Epithelial cell of proximal tubule (primary cell): ENCODE results near the gene PDZD7. TPM values are rescaled to one million over a fixed set of nuclear protein-coding genes. Genes with fewer than 3 reads are reported as not detected.

Experiments
- DNase-seq: peaks from one replicate; pipeline ENCODE4 v3.0.0-alpha.2; 2011; ENCODE audit warnings: low read depth
- H3K4me3 ChIP-seq: 2 replicates; pipeline ENCODE4 v1.5.1; 2011; ENCODE audit warnings: low read depth, mild to moderate bottlenecking, low read length
- CTCF ChIP-seq: conservative IDR thresholded peaks from 2 replicates; pipeline ENCODE4 v1.5.1; 2012; ENCODE audit warnings: low read depth, mild to moderate bottlenecking, low read length
- total RNA-seq: library from RNA; depleted of rRNA; stranded (reverse); fragments of >200 nt; gene quantifications from 2 replicates; pipeline ENCODE4 v1.2.3, GENCODE V29; 2015

Gene PDZD7
- total RNA-seq, 1 donor from 2014 or later = 6.6 TPM

DNA sequence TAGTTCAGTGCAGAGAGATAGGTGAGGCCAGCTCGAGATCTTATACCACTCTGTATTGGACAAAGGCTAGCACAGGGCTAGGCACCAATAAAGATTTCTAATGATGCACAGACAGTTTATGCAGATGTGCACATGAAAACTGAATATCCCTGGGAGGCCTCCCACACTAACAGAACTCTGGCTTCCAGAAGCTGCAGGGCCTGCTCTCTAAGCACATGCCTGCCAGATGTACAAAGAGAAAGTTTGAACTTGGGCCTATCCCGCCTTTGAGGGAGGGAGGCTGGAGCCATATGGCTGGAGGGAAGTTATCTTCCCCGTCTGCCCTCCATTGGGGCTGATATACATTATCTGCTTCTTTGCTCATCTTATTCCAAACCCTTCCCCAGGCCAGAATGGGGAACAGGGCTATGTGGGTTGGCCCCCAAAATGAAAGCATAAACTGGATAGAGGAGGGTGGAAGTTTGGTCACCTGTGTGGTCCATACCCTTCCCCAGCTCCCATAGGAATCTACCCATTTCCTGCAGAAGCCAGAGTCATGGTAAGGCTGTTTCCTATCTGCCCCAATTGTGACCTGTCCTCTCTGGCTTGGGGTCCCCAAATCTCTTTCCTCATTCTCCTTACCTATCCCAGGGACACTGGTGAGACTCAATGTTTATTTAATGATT is 34.7 kb upstream of the PDZD7 start:
- DNase-seq = no peak
- TF ChIP-seq CTCF = no peak
- peak overlapping the region; percentile 71 for H3K4me3 ChIP-seq

GRCh38 chr10:101064415-101065030 is 33.6 kb upstream of the PDZD7 start:
- no peak for TF ChIP-seq CTCF
- DNase-seq = no peak

DNA sequence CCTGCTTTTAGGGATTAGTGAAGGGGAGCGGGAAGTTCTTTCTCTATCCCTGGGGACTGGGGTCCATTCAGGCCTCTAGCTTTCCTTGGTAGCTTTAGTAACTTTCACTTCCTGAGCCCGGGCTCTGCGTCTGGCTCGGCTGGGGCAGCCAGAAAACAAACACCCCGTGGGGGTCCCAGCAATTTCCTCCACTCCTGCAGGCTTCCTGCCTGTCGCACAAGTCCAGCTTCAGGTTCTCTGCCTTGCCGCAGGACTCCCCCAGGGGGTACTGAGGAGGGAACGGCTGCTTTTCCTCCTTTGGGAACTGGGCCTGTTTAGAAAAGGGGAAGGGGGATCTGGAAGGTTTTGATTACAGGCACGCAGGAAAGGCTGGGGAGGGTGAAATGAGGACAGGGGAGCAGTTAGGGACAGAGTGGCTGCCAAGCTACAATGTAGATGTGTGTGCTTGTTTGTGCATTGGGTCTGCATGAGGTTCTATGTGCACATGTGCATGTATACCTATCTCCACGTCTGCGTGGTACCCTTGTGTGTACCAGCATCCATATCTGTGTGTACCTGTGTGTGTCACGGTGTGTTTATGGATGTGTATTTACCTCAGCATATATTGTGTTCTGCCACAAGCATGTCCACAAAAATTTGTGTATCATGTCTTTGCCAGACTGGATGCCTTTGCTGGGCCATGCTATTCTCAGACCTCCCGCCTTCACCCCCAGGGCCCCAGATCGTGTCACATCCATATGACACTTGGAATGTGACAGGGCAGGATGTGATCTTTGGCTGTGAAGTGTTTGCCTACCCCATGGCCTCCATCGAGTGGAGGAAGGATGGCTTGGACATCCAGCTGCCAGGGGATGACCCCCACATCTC is 32.9 kb upstream of the PDZD7 start:
- no peak for DNase-seq
- no peak for TF ChIP-seq CTCF
- H3K4me3 ChIP-seq = no peak overlapping the region

More at GRCh38 chr10:101064415-101065030, 33.6 kb upstream of the PDZD7 start:
- no peak overlapping the region for H3K4me3 ChIP-seq

DNA sequence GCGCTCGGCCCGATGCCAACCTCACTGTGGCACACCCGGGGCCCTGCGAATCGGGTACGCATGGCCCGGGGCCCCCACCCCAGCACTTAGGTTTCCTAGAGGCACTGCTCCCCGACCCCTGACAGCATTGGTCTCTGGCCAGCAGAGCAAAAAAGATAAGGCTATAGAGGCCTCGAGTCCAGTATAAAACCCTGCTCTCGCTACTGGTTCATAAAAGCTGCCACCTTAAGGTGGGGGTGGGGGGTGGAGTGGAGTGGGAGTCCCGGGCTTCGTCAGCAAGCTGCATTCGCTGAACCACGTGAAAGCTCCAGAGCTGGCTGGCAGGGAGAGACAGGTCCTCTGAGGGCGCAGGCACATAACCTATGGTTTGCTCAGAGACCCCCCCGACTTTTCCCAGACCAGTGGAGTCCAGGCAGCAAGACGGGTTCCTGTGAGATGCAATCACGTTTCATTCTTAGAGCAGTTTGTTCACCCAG is 32.2 kb upstream of the PDZD7 start:
- no peak for DNase-seq
- peak overlapping the region; percentile 47 for H3K4me3 ChIP-seq
- TF ChIP-seq CTCF = no peak

DNA sequence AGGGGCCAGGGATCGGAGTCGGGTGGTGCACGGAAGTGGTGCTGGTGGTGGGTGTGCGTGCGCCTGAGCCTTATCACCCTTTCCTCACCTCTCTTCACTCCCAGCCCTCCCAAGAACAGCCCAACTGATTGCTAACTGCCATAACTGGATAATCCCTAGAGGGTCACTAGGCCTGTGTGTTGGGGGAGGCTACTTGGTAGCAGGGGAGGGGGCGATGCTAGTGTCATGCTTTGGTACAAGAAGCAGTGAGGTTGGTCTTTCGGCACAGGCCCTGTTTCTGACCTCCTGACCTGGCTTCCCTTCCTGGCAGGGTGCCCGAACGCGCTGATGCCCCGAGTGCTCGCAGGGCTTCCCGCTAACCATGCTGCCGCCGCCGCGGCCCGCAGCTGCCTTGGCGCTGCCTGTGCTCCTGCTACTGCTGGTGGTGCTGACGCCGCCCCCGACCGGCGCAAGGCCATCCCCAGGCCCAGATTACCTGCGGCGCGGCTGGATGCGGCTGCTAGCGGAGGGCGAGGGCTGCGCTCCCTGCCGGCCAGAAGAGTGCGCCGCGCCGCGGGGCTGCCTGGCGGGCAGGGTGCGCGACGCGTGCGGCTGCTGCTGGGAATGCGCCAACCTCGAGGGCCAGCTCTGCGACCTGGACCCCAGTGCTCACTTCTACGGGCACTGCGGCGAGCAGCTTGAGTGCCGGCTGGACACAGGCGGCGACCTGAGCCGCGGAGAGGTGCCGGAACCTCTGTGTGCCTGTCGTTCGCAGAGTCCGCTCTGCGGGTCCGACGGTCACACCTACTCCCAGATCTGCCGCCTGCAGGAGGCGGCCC is 31.5 kb upstream of the PDZD7 start:
- peak overlapping the region; percentile 47 for H3K4me3 ChIP-seq
- no peak for DNase-seq
- TF ChIP-seq CTCF = peak; percentile 57

DNA sequence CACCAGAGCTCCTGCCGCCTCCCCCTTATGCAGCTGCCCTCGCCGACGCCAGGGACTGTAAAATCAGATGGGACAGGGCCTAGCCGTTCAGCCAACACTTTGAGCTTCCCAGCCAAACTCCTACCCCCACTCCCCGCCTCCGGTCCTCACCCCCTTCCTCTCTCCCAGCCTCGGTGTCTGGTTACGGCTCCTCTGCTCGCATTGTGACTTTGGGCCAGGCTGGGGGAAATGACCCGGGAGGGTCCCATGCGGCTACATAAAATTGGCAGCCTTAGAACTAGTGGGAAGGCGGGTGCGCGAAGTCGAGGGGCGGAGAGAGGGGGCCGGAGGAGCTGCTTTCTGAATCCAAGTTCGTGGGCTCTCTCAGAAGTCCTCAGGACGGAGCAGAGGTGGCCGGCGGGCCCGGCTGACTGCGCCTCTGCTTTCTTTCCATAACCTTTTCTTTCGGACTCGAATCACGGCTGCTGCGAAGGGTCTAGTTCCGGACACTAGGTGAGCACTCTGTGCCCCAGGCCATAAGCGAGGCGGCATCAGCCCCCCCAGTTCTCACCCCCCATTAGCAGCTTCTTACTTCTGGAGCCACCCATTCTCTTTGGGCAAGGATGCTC is 30.8 kb upstream of the PDZD7 start, which contains the start of gene KAZALD1:
KAZALD1 (plus strand) TSS at position 366 of the 608 bp plus-strand sequence. CDS start 604 bp downstream, outside the sequence.
- no peak for TF ChIP-seq CTCF
- peak within 1 kb of the TSS; percentile 86 for H3K4me3 ChIP-seq
- no peak for DNase-seq
